ENCODE results near the gene ID4.

ID4 gene, protein sequence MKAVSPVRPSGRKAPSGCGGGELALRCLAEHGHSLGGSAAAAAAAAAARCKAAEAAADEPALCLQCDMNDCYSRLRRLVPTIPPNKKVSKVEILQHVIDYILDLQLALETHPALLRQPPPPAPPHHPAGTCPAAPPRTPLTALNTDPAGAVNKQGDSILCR

DNA sequence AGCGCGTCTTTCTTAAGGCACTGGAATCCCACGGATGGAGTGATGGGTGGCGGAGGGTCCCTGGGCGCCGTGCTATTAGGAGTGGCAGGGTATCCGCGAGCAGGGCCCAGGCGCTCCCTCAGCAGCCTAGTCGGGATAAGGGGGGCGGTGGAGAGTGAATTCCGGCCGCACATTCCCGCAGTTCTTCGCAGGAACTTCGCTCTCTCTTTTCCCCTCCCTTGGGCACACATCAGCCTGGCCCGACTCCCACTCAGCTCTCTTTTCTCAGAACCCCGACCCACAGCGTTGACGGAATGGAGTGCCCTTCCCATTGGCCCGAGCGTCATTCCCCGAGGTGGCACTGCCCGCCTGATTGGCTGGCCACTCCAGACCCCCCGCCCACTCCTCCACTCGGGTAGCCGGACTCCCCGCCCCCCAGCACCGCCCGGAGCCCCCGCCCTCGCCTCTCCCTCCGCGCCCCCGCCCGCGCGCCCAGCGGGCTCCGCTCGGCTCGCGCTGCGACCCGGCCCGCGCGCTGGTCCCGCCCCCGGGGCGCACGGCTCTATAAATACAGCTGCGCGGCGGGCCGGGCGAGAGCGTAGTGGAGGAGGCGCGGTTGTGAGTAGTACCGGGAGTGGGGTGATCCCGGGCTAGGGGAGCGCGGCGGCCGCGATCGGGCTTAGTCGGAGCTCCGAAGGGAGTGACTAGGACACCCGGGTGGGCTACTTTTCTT, at the start of gene ID4:
Gene ID4, plus strand, starts transcription at position 572 of the 712 bp plus-strand sequence. CDS start 385 bp downstream, outside the sequence.
- DNase-seq: peak; percentile 29 to 95 (median 82)

DNA sequence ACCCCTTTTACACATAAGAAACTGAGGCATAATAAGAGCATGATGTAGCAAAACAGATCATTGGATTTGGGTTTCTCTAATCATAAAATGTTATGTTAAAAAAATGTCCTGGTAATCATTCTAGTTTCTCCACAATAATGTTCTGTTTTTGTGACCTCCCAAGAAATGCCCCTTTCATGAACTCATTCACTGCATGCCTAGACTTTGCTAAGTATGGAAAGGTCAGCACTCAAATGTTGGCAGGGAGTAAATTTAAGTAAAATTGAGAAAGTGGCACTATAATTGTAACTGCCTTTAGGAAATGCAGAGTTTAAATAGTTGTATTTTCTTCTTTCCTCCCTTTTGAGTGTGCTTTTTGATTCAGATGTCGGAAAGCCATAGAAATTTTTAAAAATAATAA, 48.5 kb upstream of the ID4 start:
- no peak for DNase-seq

DNA sequence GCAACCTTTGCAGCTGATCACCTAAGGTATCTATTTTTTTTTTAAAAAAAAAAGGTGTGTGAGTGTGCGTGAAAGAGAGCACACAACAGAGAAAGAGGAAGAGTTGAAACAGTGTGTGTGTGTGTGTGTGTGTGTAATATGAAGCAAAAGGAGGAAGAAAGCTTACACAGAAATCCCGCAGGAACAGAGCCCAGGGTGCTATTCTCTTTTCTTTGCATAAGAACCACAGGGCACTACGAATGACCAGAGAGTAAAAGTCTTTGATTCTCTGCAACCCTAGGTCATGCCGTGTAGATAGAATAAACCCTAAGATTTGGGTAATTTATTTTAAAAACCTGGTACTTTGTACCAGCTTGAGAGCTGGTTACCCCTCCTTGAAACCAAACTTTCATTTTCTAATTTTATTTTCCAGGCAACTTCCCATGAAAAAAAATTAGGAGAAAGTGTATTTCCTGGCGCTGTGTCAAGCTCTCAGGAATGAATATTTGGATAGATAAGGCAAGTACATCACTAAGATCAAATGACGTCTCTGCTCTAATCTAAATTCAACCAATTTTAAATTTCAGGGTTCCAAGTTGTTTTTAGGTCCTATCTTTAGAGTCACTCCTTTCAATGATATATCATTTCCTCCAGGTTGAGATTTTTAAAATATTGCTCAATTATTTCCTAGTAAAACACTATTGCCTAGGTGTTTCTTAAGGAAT, 47.9 kb upstream of the ID4 start:
- no peak for DNase-seq

DNA sequence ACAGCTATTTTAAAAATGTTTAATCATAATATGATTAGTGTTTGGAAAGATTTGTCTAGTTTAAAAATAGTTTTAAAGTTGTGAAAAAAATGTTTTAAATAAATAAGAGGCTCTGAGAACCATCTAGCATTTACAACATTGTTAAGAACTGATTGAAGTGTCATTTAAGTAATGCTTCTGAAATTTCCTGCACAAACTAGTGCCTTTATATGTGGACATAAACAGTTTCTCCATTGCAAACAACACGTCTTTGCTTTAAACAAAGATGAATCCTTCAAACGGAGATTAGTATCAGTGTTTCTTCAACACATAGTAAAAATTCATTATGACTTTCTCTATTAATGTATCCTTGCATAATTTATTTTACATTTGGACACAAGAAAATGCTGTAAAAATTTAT, 45.9 kb upstream of the ID4 start:
- no peak for DNase-seq

DNA sequence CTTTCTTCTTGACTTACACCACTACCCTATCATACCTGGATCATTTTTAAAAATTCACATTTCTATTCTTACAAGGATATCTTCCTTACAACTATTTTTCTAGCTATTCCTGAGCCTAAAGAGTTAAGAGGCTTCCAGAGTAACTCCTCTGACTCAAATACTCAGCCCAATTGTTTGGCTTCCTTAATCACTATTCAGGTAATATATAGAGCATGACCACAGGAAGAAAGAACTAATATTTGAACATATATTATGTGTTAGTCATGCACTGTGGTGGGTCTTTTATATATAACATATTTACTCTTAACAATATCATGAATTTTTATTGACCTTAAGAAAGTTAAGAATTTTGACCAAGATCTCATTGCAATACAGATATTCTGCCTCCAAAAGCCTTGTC, 42.0 kb upstream of the ID4 start:
- no peak for DNase-seq

DNA sequence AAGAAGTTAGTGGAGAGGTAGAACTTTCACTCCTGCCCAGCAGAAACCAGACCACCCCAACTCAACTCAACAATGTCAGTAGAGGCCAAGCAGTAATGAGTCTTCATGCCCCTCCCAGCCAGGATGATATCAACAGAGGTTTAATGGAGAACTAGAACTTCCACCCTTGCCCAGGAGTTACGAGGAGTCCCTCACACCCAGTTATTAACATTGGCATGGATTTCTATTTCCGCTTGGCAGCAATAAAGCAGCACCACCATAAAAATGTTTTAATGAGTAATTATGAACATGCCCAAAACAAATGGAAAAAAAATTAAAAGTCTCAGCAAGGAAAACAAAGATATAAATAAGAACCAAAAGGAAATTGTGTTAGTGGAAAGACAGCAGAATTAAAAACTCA, 40.7 kb upstream of the ID4 start:
- DNase-seq: no peak

DNA sequence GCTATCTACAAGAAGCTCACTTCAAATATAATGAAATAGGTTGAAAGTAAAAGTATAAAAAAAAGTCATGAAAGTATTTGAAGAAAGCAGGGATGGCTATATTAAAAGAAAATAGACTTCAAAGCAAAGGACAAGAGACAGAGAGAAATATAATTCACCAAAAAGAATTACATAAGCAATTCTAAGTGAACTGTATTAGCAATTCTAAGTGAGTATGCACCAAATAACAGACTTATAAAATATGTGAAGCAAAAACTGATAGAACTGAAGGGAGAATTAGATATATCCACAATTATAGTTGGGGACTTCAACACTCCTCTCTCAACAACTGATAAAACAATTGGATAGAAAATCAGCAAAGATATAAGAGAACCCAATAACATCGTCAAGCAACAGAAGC, 38.8 kb upstream of the ID4 start:
- DNase-seq: no peak

DNA sequence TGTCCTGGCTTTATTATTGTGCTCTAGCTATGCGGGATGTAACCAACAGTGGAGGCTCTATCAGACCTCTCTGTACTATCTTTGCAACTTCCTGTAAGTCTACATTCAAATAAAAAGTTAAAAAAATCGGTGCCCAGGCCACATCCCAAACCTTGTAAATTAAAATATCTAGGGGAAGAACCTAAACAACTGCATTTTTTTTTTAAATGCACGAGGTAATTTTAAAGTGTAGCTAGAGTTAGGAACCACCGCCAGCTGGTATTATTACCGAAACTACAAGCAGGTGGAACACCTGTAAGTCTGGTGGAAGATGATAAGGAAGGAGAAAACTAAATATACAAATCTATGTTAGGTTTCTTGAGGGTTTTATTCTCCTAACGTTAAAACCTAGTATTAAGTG, 34.5 kb upstream of the ID4 start:
- no peak for DNase-seq

DNA sequence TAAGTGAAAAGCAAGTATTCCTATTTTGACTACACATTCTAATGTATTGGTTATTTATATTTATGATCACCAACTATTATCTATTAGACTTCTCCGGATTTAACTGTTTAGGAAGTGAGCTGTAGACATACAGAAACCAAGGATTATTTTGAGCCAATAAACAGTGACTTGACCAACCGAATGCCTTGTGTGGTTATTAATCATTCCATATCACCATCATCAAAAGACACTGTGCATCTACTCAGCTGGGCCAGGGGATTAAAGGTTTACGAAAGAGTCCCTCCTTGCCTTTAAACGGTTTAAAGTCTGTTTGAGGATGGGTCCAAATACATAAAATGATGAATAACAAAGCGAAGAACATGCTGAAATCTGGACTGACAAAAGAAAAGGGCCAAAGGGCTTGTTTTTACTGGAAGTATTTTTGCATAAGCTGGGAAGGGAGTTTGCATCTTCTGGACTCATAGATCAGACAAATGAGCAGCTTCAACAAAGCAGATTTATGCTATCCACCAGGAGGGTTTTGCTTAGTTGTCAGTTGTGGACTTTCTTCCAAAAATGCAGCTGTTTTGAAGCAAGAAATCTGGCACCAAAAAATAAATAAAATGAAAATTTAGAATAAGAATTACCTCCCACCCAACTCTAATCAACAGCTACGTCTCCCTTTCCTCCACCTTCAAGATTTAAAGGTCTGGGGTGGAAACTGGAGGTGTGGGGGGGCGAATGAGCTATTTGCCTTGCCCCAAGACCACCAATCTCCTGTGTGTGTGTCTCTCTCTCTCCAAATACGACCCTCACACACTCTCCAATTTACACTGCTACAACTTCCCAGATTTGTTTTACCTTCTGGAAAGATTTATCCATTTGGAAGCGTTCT, 33.6 kb upstream of the ID4 start:
- no peak for DNase-seq

DNA sequence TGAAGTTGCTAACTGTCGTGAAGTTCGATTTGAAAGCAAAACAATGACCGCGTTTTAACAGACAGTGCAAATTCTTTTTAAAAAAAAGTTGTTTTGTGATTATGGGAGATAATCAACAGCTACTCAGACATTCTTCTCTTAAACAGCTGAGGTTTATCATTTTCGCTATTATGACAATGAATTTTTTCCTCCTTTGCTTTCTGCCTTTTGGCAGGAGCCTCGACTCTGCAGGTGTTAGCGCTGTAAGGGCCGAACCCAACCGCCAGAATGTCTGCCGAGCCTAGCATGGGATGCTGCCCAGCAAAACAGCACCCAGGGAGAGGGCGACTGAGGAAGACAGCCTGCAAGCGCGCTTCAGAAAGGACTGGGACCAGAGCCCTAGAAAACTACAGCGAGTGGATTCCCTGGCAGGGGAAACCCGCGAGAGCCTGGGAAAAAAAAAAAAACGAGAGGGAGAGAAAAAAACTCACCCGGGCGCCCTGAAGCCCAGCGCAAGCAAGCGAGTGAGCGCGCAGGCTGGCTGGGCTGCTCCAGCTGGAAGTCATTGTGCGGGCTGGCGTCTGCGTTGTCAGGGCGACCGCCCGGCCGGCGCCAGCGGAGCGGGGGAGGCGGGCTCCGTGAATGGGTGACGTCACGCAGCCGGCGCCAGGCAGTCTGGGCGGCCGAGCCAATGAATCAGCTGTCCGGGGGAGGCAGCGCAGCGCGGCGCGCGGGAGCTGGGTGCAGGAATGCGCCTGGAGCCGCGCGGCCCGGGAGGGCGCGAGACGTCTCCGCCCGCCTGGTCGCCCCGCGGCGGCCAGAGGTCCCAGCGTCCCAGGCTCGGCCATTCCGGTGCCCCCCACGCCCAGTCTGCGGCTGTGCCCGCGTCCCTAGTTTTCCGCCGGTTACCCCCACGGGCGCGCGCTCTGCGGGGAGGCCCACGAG, 32.7 kb upstream of the ID4 start:
- peak; percentile 36 to 97 (median 90) for DNase-seq

DNA sequence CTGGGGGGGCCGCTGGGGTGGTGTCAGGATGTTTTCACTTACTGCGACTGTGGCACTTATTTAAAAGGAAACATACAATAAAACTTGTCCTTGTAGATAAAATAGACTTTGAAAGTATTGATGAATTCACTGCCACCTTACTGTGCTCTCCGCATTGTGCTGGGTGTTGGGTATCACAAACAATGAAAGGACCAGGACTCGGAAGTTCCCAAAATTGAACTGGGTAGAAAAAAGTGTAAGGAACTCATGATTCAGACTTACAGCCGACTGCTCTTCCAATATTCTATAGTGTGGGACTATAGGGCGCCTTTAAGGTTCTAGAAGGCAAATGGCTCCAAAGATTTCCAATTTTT, 32.1 kb upstream of the ID4 start:
- DNase-seq: no peak

DNA sequence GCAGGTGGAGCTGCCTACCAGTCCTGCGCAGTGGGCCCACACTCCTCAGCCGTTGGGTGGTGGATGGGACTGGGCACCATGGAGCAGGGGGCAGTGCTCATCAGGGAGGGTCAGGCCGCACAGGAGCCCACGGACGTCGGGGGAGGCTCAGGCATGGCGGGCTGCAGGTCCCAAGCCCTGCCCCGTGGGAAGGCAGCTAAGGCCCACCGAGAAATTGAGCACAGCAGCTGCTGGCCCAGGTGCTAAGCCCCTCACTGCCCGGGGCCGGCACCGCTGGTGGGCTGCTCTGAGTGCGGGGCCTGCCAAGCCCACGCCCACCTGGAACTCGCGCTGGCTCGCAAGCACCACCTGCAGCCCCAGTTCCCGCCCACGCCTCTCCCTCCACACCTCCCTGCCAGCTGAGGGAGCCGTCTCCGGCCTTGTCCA, 30.2 kb upstream of the ID4 start:
- no peak for DNase-seq

DNA sequence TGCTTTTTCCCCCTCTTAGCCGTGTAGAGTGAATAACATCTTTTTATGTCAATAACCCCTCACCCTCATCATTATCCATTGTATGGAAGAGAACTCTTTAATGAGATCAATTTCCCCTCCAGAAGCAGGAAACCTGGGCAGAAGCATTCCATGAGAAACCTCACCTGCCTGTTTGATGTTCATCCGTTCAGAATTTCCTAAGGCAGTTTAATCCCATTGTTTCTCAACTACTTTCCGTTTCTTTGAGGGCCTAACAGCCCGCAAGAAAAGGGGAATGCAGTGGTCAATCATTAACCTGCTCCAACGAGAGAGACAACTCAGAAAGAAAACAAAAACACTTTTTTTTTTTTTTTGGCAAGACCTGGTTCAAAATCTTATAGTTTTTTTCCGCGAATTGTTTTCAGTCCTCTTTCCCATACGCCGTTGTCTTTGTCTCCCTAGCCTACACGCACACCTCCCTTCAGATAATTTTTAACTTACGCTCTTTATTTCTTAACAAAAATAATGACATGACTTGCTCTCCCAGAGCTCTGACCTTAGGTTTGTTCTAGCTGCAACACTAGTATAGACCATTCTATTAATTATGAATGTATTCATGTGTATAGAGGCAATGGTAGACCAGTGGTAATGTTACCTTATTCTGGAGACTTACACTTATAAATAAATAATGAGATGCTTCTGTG, 25.6 kb upstream of the ID4 start:
- no peak for DNase-seq

DNA sequence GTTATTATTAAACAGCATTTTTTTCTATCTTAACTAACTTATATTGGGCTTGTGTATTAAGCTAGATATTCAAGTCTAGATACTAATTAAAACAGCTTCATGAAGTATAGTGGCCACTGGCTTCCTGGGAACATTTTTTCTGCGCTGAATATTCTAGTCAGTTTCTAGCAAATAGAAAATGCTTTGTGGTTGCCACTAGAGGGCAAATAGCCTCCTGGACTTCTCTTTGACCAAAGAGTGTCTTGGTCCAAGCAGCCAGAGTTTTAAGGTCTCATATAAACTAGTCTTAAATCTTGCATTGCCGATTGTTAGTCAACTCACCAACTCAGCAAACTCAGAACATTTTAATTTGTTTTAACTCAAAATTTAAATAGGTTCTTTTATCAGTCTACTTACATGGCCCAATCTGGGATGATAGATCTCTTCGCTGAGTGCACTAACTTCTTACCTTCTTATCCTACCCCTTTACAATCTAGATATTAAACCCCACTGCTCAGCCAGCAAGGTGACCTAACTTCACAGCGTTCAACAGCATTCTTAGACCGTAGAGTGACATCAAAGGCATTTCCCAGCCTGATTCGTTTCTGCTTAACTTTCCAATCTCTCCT, 24.6 kb upstream of the ID4 start:
- no peak for DNase-seq

DNA sequence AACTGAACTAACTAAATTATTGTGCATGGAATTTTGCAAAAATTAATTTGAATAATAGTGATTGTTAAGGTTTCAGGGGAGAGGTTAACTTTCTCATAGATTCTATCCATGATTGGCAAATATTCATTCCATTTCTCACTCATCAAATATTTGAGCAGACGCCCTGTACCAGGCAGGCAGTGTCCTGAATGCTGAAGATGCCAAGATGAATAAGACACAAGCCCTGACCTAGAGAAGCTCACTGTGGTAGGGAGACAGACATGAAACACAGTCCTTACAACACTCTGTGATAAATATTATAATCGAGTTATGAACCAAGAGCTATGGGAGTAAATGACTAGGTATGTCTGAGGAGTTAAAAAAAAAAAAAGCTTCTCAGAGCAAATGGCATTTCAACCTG, 18.4 kb upstream of the ID4 start:
- DNase-seq: no peak

DNA sequence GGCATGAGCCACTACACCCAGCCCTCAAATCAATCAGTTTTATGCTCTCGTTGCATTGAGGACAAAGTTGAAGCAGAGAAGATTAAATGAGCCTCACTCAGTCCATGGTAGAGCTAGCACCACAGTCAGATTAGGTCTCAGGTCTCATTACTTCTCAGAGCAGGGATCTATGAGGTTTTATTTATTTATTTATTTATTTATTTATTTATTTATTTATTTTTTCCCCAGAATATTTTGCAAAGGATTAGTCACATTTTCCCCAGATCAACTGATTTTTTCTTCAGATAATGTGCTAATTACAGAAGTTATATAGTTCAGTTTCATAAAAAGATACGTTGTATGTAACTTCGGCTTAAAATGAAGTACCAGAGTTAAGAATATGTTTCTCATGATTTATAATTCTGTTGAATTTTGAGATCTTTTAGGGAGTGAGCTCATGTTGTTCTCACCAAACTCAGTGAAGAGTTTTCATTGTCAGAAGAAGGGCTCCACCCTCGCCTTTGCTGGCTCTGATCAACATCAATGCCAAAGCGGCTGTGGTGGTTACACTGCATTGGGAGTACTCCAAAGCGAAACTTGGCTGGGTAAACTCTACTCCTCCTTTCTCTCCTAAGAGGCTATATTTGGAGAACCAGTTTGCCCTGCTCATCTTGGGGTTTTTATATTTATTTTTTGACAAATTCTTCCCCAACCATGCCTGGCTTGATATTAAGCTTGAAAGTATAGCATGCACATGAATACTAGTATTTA, 12.9 kb upstream of the ID4 start:
- peak in 1 of 56 donors; percentile 1 for DNase-seq

DNA sequence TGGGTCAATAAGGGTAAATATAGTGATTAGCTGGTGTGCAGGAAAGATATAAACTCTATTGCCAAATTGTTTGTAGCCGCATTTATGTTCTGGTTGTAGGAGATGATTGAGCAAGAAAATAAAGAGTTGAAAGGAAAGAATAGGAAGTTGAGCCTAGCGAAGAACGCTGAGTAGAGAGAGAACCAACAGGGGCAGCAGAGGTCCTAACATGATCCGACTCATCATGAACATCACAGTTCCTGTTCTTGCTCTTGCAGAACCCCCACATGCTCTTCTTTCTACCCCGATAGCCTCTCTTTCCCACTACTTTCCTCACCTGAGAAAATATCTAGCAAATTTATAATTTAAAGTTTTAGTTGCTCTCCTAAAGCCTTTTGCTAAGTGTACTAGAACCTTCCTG, 9.9 kb upstream of the ID4 start:
- DNase-seq: no peak

DNA sequence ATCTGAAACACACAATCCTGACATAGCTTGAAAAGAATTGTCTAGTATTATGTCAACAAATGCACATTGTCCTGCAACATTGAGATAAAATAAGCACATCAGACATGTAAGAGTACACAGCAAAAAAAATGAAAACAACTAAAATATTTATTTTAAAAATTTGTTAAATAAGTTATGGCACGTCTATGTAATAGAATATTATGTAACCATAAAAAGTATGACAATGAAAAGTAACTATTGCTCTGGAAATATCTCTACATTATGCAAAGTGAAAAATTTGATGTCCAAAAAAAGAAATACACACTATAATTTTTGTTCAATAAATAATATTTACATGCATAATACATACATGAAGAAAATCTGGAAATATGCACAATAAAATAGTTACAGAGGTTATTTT, 9.3 kb upstream of the ID4 start:
- DNase-seq: no peak

DNA sequence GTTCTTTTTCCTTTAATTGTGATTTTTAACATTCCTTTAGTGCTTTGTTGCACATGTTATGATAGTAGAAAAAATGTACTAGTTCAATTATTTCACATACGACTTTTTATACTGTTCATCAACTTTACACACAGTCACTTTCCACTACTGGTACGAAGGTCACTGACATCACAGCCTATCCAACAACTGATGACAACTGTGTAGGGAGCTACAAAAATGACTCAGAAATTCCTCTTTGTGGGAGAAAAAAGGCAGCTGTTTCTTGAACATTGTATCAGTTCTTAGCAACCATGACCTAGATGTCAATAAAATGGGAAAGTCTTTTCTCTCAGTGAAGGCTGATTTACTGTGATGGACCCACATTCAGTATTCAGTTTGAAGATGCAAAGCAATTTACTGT, 7.0 kb upstream of the ID4 start:
- DNase-seq: no peak
